Measurements from ENCODE around the gene GTPBP2.

Gene GTPBP2

DNA sequence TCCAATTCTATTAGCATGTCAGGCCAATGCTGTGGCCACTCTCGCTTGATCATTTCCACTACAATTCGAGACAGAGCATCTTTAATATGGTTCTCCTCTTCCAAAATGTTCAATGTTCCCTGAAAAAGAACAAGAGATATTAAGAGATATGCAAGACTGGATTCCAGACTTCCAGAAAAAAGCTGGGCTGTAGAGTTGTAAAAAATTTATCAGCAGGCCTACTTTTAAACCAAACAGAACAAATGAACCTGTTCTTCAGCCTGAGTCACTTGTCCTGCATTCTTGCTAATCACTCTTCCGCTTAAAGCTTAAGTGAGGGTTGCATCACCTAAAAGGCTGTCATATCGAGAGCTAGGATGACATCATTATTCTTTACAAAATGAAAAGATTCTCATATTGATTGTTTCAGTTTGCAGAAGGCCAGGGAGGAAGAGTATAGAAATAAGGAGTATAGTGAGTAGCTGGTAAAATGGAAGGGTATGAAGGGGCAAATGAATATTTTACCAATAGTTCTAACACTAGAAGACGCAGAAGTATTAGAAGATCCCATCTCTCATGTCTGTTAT, 58.1 kb downstream of the GTPBP2 start:
- ChIA-PET CTCF (interaction anchor here (1.2 to 1.6 kb wide), 2 partner anchors 25 to 508 kb away, joined by 4 read pairs; no protein-coding TSS in a partner anchor), POLR2A (interaction anchor here (0.6 to 1.5 kb wide), 7 partner anchors 14 to 142 kb away, joined by 3 to 5 read pairs (median 4); partner anchors contain the start of genes GTPBP2, POLR1C and YIPF3)
- Histone ChIP-seq H3K9me3 (ENCODE audit: control insufficient read depth, insufficient read depth, low read depth, low read length) (no peaks in the 10 kb centered on the region), H3K27ac (ENCODE audit: extremely low read depth, low read depth, low read length) (no peak overlapping the region), H3K4me3 (ENCODE audit: low read depth, low read length) (no peak overlapping the region), H3K4me1 (ENCODE audit: control insufficient read depth, insufficient read depth, low read length) (no peaks in the 10 kb centered on the region), H3K36me3 (ENCODE audit: control insufficient read depth in 2 of 2, insufficient read depth in 1 of 2, low read length in 2 of 2) (peaks cover 67% of the 10 kb centered on the region in 2 experiments)
- TF ChIP-seq SP7 (tag by site-specific recombination; IDR thresholded peaks at IDR 0.05) = peak; percentile 73
- TF ChIP-seq, protein P1, sequence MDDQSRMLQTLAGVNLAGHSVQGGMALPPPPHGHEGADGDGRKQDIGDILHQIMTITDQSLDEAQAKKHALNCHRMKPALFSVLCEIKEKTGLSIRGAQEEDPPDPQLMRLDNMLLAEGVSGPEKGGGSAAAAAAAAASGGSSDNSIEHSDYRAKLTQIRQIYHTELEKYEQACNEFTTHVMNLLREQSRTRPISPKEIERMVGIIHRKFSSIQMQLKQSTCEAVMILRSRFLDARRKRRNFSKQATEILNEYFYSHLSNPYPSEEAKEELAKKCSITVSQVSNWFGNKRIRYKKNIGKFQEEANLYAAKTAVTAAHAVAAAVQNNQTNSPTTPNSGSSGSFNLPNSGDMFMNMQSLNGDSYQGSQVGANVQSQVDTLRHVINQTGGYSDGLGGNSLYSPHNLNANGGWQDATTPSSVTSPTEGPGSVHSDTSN (CRISPR knock-in tag; IDR thresholded peaks at IDR 0.05) = no peak
- TF ChIP-seq ZNF366 (tag by site-specific recombination; conservative IDR thresholded peaks at IDR 0.05) = 0 out of 2 replicates have a peak, but pooled peaks have one; percentile 59
- peak; percentile 73 for TF ChIP-seq PRDM1 (tag by site-specific recombination; IDR thresholded peaks at IDR 0.05)
- TF ChIP-seq, protein P2, sequence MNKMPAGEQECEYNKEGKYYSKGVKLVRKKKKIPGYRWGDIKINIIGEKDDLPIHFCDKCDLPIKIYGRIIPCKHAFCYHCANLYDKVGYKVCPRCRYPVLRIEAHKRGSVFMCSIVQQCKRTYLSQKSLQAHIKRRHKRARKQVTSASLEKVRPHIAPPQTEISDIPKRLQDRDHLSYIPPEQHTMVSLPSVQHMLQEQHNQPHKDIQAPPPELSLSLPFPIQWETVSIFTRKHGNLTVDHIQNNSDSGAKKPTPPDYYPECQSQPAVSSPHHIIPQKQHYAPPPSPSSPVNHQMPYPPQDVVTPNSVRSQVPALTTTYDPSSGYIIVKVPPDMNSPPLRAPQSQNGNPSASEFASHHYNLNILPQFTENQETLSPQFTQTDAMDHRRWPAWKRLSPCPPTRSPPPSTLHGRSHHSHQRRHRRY (tag by site-specific recombination; IDR thresholded peaks at IDR 0.05) = no peak
- TF ChIP-seq ZBTB21 (tag by site-specific recombination; IDR thresholded peaks at IDR 0.05) = peak; percentile 76
- TF ChIP-seq, protein P3, sequence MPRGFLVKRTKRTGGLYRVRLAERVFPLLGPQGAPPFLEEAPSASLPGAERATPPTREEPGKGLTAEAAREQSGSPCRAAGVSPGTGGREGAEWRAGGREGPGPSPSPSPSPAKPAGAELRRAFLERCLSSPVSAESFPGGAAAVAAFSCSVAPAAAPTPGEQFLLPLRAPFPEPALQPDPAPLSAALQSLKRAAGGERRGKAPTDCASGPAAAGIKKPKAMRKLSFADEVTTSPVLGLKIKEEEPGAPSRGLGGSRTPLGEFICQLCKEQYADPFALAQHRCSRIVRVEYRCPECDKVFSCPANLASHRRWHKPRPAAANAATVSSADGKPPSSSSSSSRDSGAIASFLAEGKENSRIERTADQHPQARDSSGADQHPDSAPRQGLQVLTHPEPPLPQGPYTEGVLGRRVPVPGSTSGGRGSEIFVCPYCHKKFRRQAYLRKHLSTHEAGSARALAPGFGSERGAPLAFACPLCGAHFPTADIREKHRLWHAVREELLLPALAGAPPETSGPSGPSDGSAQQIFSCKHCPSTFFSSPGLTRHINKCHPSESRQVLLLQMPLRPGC (tag by site-specific recombination; IDR thresholded peaks at IDR 0.05) = peak; percentile 51; the same call in 1 of the 2 replicates
- TF ChIP-seq GLI4 (tag by site-specific recombination; IDR thresholded peaks at IDR 0.05) = no peak
- TF ChIP-seq, protein P4, sequence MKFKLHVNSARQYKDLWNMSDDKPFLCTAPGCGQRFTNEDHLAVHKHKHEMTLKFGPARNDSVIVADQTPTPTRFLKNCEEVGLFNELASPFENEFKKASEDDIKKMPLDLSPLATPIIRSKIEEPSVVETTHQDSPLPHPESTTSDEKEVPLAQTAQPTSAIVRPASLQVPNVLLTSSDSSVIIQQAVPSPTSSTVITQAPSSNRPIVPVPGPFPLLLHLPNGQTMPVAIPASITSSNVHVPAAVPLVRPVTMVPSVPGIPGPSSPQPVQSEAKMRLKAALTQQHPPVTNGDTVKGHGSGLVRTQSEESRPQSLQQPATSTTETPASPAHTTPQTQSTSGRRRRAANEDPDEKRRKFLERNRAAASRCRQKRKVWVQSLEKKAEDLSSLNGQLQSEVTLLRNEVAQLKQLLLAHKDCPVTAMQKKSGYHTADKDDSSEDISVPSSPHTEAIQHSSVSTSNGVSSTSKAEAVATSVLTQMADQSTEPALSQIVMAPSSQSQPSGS (tag by site-specific recombination; IDR thresholded peaks at IDR 0.05; ENCODE audit: low read depth) = peak; percentile 93
- TF ChIP-seq KLF16 (tag by site-specific recombination; IDR thresholded peaks at IDR 0.05) = no peak
- TF ChIP-seq ZNF266 (tag by site-specific recombination; IDR thresholded peaks at IDR 0.05; ENCODE audit: low read depth) = no peak
- peak; percentile 36; the same call in 1 of the 2 replicates for TF ChIP-seq ZNF335 (tag by site-specific recombination; conservative IDR thresholded peaks at IDR 0.05)
- TF ChIP-seq, protein P5, sequence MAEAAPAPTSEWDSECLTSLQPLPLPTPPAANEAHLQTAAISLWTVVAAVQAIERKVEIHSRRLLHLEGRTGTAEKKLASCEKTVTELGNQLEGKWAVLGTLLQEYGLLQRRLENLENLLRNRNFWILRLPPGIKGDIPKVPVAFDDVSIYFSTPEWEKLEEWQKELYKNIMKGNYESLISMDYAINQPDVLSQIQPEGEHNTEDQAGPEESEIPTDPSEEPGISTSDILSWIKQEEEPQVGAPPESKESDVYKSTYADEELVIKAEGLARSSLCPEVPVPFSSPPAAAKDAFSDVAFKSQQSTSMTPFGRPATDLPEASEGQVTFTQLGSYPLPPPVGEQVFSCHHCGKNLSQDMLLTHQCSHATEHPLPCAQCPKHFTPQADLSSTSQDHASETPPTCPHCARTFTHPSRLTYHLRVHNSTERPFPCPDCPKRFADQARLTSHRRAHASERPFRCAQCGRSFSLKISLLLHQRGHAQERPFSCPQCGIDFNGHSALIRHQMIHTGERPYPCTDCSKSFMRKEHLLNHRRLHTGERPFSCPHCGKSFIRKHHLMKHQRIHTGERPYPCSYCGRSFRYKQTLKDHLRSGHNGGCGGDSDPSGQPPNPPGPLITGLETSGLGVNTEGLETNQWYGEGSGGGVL (tag by site-specific recombination; IDR thresholded peaks at IDR 0.05) = 0 out of 2 replicates have a peak, but pooled peaks have one; percentile 17
- TF ChIP-seq ZIC2 (tag by site-specific recombination; IDR thresholded peaks at IDR 0.05) = no peak
- peak; percentile 62; the same call in 1 of the 2 replicates for TF ChIP-seq ZBTB17 (tag by site-specific recombination; IDR thresholded peaks at IDR 0.05)
- peak; percentile 48; the same call in 1 of the 2 replicates for TF ChIP-seq ZNF394 (tag by site-specific recombination; IDR thresholded peaks at IDR 0.05; ENCODE audit: borderline replicate concordance)
- TF ChIP-seq ZNF157 (tag by site-specific recombination; IDR thresholded peaks at IDR 0.05) = no peak
- TF ChIP-seq, protein P6, sequence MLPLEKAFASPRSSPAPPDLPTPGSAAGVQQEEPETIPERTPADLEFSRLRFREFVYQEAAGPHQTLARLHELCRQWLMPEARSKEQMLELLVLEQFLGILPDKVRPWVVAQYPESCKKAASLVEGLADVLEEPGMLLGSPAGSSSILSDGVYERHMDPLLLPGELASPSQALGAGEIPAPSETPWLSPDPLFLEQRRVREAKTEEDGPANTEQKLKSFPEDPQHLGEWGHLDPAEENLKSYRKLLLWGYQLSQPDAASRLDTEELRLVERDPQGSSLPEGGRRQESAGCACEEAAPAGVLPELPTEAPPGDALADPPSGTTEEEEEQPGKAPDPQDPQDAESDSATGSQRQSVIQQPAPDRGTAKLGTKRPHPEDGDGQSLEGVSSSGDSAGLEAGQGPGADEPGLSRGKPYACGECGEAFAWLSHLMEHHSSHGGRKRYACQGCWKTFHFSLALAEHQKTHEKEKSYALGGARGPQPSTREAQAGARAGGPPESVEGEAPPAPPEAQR (tag by site-specific recombination; IDR thresholded peaks at IDR 0.05) = no peak
- peak; percentile 78; the same call in 1 of the 2 replicates for TF ChIP-seq ZEB2 (tag by site-specific recombination; IDR thresholded peaks at IDR 0.05)
- TF ChIP-seq, protein P7, sequence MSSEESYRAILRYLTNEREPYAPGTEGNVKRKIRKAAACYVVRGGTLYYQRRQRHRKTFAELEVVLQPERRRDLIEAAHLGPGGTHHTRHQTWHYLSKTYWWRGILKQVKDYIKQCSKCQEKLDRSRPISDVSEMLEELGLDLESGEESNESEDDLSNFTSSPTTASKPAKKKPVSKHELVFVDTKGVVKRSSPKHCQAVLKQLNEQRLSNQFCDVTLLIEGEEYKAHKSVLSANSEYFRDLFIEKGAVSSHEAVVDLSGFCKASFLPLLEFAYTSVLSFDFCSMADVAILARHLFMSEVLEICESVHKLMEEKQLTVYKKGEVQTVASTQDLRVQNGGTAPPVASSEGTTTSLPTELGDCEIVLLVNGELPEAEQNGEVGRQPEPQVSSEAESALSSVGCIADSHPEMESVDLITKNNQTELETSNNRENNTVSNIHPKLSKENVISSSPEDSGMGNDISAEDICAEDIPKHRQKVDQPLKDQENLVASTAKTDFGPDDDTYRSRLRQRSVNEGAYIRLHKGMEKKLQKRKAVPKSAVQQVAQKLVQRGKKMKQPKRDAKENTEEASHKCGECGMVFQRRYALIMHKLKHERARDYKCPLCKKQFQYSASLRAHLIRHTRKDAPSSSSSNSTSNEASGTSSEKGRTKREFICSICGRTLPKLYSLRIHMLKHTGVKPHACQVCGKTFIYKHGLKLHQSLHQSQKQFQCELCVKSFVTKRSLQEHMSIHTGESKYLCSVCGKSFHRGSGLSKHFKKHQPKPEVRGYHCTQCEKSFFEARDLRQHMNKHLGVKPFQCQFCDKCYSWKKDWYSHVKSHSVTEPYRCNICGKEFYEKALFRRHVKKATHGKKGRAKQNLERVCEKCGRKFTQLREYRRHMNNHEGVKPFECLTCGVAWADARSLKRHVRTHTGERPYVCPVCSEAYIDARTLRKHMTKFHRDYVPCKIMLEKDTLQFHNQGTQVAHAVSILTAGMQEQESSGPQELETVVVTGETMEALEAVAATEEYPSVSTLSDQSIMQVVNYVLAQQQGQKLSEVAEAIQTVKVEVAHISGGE (tag by site-specific recombination; conservative IDR thresholded peaks at IDR 0.05; ENCODE audit: low read depth) = no peak
- peak; percentile 98 for TF ChIP-seq ZNF660 (tag by site-specific recombination; IDR thresholded peaks at IDR 0.05)
- TF ChIP-seq ZNF629 (tag by site-specific recombination; IDR thresholded peaks at IDR 0.05) = peak; percentile 87
- TF ChIP-seq, protein P8, sequence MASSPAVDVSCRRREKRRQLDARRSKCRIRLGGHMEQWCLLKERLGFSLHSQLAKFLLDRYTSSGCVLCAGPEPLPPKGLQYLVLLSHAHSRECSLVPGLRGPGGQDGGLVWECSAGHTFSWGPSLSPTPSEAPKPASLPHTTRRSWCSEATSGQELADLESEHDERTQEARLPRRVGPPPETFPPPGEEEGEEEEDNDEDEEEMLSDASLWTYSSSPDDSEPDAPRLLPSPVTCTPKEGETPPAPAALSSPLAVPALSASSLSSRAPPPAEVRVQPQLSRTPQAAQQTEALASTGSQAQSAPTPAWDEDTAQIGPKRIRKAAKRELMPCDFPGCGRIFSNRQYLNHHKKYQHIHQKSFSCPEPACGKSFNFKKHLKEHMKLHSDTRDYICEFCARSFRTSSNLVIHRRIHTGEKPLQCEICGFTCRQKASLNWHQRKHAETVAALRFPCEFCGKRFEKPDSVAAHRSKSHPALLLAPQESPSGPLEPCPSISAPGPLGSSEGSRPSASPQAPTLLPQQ (tag by site-specific recombination; IDR thresholded peaks at IDR 0.05) = peak; percentile 59
